HepG2 (cell line): Measurements from ENCODE around the gene ZBTB43. TPM values are rescaled to one million over a fixed set of nuclear protein-coding genes. Genes with fewer than 3 reads are reported as not detected.

Source experiments
- ARNT ChIP-seq: fragments of 450-650 bp; IDR thresholded peaks from 2 replicates; pipeline ENCODE4 v1.6.1; 2017
- BCL6 ChIP-seq: IDR thresholded peaks from 2 replicates; pipeline ENCODE4 v1.6.1; 2016; ENCODE audit warnings: missing genetic modification reagents, missing compliant biosample characterization
- ELF3 ChIP-seq: IDR thresholded peaks from 2 replicates; pipeline ENCODE4 v1.6.1; 2016; ENCODE audit warnings: missing genetic modification reagents, missing compliant biosample characterization
- FOXA3 ChIP-seq: IDR thresholded peaks from 2 replicates; pipeline ENCODE4 v1.6.1; 2016; ENCODE audit warnings: missing genetic modification reagents, missing compliant biosample characterization
- HDAC2 ChIP-seq: sonication (generic); formaldehyde crosslinking; IDR thresholded peaks from 2 replicates; pipeline ENCODE4 v1.4.0; 2020; ENCODE audit warnings: missing genetic modification reagents
- IRF2 ChIP-seq: IDR thresholded peaks from 2 replicates; pipeline ENCODE4 v1.6.1; 2018; ENCODE audit warnings: missing genetic modification reagents, missing compliant biosample characterization
- MAFK ChIP-seq, 2 experiments: IDR thresholded peaks in 1 of 2; conservative IDR thresholded peaks in 1 of 2; 2 replicates each; pipeline ENCODE4 v1.6.1; 2011; ENCODE audit warnings: improper control_type of control experiment in 2 of 2, low read length in 2 of 2
- MTF2 ChIP-seq: sonication (generic); formaldehyde crosslinking; IDR thresholded peaks from 2 replicates; pipeline ENCODE4 v1.5.0; 2020; ENCODE audit warnings: missing genetic modification reagents, borderline replicate concordance
- NR1H2 ChIP-seq: sonication (generic); formaldehyde crosslinking; IDR thresholded peaks from 2 replicates; pipeline ENCODE4 v1.8.1; 2022; ENCODE audit warnings: low read depth, missing genetic modification reagents, borderline replicate concordance
- NR3C1 ChIP-seq: sonication (generic); formaldehyde crosslinking; IDR thresholded peaks from 2 replicates; pipeline ENCODE4 v1.4.0; 2020; ENCODE audit warnings: missing genetic modification reagents
- PHF8 ChIP-seq: sonication (generic); formaldehyde crosslinking; IDR thresholded peaks from 2 replicates; pipeline ENCODE4 v1.5.0; 2020; ENCODE audit warnings: missing genetic modification reagents
- SRSF4 ChIP-seq: fragments of 200-400 bp; formaldehyde crosslinking; IDR thresholded peaks from one replicate; pipeline ENCODE4 v1.6.1; 2018; ENCODE audit warnings: mild to moderate bottlenecking, low read depth, low read length, moderate library complexity; ENCODE audit not compliant: poor library complexity, severe bottlenecking
- TOE1 ChIP-seq: sonication (generic); formaldehyde crosslinking; IDR thresholded peaks from 2 replicates; pipeline ENCODE4 v1.4.0; 2020; ENCODE audit warnings: mild to moderate bottlenecking, missing genetic modification reagents
- ZC3H13 ChIP-seq: sonication (generic); formaldehyde crosslinking; IDR thresholded peaks from 2 replicates; pipeline ENCODE4 v1.8.1; 2023; ENCODE audit warnings: mild to moderate bottlenecking, missing genetic modification reagents, moderate library complexity
- ZFAT ChIP-seq: sonication (generic); formaldehyde crosslinking; conservative IDR thresholded peaks from 2 replicates; pipeline ENCODE4 v1.8.1; 2023; ENCODE audit warnings: missing genetic modification reagents, inconsistent platforms
- ZMAT3 ChIP-seq: sonication (generic); formaldehyde crosslinking; conservative IDR thresholded peaks from 2 replicates; pipeline ENCODE4 v1.7.0; 2021; ENCODE audit warnings: missing genetic modification reagents
- ZNF3 ChIP-seq: IDR thresholded peaks from 2 replicates; pipeline ENCODE4 v1.7.0; 2017; ENCODE audit warnings: inconsistent platforms
- ZNF512 ChIP-seq: sonication (generic); formaldehyde crosslinking; IDR thresholded peaks from 2 replicates; pipeline ENCODE4 v1.4.0; 2020; ENCODE audit warnings: mild to moderate bottlenecking, missing genetic modification reagents
- ZSCAN30 ChIP-seq: sonication (generic); formaldehyde crosslinking; IDR thresholded peaks from 2 replicates; pipeline ENCODE4 v1.5.0; 2020; ENCODE audit warnings: mild to moderate bottlenecking, missing genetic modification reagents
- polyA plus RNA-seq, 8 experiments: library from polyadenylated mRNA; depleted of rRNA in 3 of 8; stranded (reverse) in 7 of 8; unstranded in 1 of 8; fragments of >200 nt; fragmentation: Illumina TruSeq in 4 of 8; extraction: Trizol in 4 of 8; gene quantifications; 2 replicates each; pipeline versions ENCODE4 v1.2.1 to v1.2.3, GENCODE V29; 2011 to 2016; ENCODE audit warnings: low read depth in 4 of 8, missing spikeins in 1 of 8, mixed read lengths in 1 of 8; ENCODE audit not compliant: insufficient read depth in 1 of 8
- total RNA-seq, 5 experiments: library from RNA; depleted of rRNA; stranded (reverse); fragments of >200 nt; fragmentation: Illumina TruSeq; extraction: Trizol; gene quantifications; 2 replicates each; pipeline ENCODE4 v1.2.3, GENCODE V29; 2016; ENCODE audit warnings: low read depth in 1 of 5
- TF ChIP-seq, protein P1 (sequence below): sonication (generic); formaldehyde crosslinking; IDR thresholded peaks from 2 replicates; pipeline ENCODE4 v1.4.0; 2020; ENCODE audit warnings: missing genetic modification reagents, borderline replicate concordance
- TF ChIP-seq, protein P2 (sequence below): sonication (generic); formaldehyde crosslinking; conservative IDR thresholded peaks from 2 replicates; pipeline ENCODE4 v1.4.0; 2020; ENCODE audit warnings: missing genetic modification reagents
- TF ChIP-seq, protein P3 (sequence below): sonication (generic); formaldehyde crosslinking; IDR thresholded peaks from 2 replicates; pipeline ENCODE4 v1.5.1; 2020; ENCODE audit warnings: missing genetic modification reagents, mild to moderate bottlenecking, borderline replicate concordance

The ZBTB43 gene
- total and polyA plus RNA-seq, 2 of the 13 experiments (the other 11 are each of a cell fraction or from before 2014, with no cell fraction given): 7.1 to 31.4 TPM

GRCh38 chr9:126809068-126809467, 4.2 kb downstream of the ZBTB43 start (continued):
- TF ChIP-seq, protein P1, sequence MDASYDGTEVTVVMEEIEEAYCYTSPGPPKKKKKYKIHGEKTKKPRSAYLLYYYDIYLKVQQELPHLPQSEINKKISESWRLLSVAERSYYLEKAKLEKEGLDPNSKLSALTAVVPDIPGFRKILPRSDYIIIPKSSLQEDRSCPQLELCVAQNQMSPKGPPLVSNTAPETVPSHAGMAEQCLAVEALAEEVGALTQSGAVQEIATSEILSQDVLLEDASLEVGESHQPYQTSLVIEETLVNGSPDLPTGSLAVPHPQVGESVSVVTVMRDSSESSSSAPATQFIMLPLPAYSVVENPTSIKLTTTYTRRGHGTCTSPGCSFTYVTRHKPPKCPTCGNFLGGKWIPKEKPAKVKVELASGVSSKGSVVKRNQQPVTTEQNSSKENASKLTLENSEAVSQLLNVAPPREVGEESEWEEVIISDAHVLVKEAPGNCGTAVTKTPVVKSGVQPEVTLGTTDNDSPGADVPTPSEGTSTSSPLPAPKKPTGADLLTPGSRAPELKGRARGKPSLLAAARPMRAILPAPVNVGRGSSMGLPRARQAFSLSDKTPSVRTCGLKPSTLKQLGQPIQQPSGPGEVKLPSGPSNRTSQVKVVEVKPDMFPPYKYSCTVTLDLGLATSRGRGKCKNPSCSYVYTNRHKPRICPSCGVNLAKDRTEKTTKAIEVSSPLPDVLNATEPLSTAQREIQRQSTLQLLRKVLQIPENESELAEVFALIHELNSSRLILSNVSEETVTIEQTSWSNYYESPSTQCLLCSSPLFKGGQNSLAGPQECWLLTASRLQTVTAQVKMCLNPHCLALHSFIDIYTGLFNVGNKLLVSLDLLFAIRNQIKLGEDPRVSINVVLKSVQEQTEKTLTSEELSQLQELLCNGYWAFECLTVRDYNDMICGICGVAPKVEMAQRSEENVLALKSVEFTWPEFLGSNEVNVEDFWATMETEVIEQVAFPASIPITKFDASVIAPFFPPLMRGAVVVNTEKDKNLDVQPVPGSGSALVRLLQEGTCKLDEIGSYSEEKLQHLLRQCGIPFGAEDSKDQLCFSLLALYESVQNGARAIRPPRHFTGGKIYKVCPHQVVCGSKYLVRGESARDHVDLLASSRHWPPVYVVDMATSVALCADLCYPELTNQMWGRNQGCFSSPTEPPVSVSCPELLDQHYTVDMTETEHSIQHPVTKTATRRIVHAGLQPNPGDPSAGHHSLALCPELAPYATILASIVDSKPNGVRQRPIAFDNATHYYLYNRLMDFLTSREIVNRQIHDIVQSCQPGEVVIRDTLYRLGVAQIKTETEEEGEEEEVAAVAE (CRISPR knock-in tag): peak; percentile 55; the same call in 1 of the 2 replicates
- no peak for TF ChIP-seq ARNT
- no peak for TF ChIP-seq SRSF4
- TF ChIP-seq MAFK (conservative IDR thresholded peaks at IDR 0.05 in 1 of 2, IDR thresholded peaks at IDR 0.05 in 1 of 2; ENCODE audit: low read length in 2 of 2): peak; percentile 57 to 63; a peak in 3 of 4 replicates
- TF ChIP-seq ELF3: peak; percentile 50; the same call in 1 of the 2 replicates
- peak; percentile 96 for TF ChIP-seq FOXA3 (CRISPR knock-in tag)
- TF ChIP-seq ZSCAN30 (CRISPR knock-in tag): no peak
- TF ChIP-seq NR1H2 (CRISPR knock-in tag): no peak
- no peak for TF ChIP-seq ZC3H13 (CRISPR knock-in tag)
- TF ChIP-seq PHF8 (CRISPR knock-in tag): no peak
- no peak for TF ChIP-seq ZFAT (CRISPR knock-in tag)
- TF ChIP-seq ZNF512 (CRISPR knock-in tag): no peak
- TF ChIP-seq, protein P2, sequence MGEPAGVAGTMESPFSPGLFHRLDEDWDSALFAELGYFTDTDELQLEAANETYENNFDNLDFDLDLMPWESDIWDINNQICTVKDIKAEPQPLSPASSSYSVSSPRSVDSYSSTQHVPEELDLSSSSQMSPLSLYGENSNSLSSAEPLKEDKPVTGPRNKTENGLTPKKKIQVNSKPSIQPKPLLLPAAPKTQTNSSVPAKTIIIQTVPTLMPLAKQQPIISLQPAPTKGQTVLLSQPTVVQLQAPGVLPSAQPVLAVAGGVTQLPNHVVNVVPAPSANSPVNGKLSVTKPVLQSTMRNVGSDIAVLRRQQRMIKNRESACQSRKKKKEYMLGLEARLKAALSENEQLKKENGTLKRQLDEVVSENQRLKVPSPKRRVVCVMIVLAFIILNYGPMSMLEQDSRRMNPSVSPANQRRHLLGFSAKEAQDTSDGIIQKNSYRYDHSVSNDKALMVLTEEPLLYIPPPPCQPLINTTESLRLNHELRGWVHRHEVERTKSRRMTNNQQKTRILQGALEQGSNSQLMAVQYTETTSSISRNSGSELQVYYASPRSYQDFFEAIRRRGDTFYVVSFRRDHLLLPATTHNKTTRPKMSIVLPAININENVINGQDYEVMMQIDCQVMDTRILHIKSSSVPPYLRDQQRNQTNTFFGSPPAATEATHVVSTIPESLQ (CRISPR knock-in tag): no peak
- no peak for TF ChIP-seq MTF2 (CRISPR knock-in tag)
- TF ChIP-seq HDAC2: peak; percentile 64
- TF ChIP-seq NR3C1 (CRISPR knock-in tag): no peak
- TF ChIP-seq, protein P3, sequence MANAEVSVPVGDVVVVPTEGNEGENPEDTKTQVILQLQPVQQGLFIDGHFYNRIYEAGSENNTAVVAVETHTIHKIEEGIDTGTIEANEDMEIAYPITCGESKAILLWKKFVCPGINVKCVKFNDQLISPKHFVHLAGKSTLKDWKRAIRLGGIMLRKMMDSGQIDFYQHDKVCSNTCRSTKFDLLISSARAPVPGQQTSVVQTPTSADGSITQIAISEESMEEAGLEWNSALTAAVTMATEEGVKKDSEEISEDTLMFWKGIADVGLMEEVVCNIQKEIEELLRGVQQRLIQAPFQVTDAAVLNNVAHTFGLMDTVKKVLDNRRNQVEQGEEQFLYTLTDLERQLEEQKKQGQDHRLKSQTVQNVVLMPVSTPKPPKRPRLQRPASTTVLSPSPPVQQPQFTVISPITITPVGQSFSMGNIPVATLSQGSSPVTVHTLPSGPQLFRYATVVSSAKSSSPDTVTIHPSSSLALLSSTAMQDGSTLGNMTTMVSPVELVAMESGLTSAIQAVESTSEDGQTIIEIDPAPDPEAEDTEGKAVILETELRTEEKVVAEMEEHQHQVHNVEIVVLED: no peak
- TF ChIP-seq BCL6: peak; percentile 64; the same call in 1 of the 2 replicates
- TF ChIP-seq IRF2 (CRISPR knock-in tag): peak; percentile 56; the same call in 1 of the 2 replicates
- no peak for TF ChIP-seq ZMAT3 (CRISPR knock-in tag)
- TF ChIP-seq TOE1 (CRISPR knock-in tag): 0 out of 2 replicates have a peak, but pooled peaks have one; percentile 38
- TF ChIP-seq ZNF3 (CRISPR knock-in tag): no peak
